PC-3 (cell line): ENCODE data around the gene ZBTB22. TPM values are rescaled to one million over a fixed set of nuclear protein-coding genes. Genes with fewer than 3 reads are reported as not detected.

Experiments
- ATAC-seq: fragments of 200-7000 bp; cut with Tn5 transposase; 2 replicates; pipeline ENCODE4 v1.9.1; 2020; ENCODE audit warnings: mild to moderate bottlenecking, moderate library complexity
- BruUV-seq: library from RNA; stranded (reverse); fragments of 400-500 nt; replicated peaks from 2 replicates; lab custom pipeline; 2021; lab: Mats Ljungman, UMichigan
- CTCF ChIA-PET: fragments of 300-600 bp; sonication (Branson Sonifier 250); formaldehyde crosslinking; loops from one replicate; lab custom pipeline; 2022; ENCODE audit warnings: antibody characterized with exemption; lab: Charles Lee
- POLR2A ChIA-PET: fragments of 300-600 bp; sonication (Branson Sonifier 250); formaldehyde crosslinking; loops from one replicate; lab custom pipeline; 2022; ENCODE audit warnings: antibody characterized with exemption; ENCODE audit not compliant: unreplicated experiment; lab: Charles Lee
- DNase-seq: peaks from one replicate; pipeline ENCODE4 v3.0.0-alpha.2; 2015
- H2AFZ ChIP-seq: fragments of 300-600 bp; sonication (generic); 2 replicates; pipeline ENCODE4 v1.6.0; 2016; ENCODE audit warnings: antibody characterized with exemption, low read length
- H3F3A ChIP-seq: fragments of 300-600 bp; sonication (generic); one replicate; pipeline ENCODE4 v1.6.0; 2017; ENCODE audit warnings: antibody characterized with exemption, low read length, control low read depth, mild to moderate bottlenecking; ENCODE audit not compliant: unreplicated experiment
- H3K27ac ChIP-seq: fragments of 300-600 bp; sonication (generic); 2 replicates; pipeline ENCODE4 v1.5.1; 2016; ENCODE audit warnings: mild to moderate bottlenecking, low read length
- H3K27me3 ChIP-seq: fragments of 300-600 bp; sonication (generic); 2 replicates; pipeline ENCODE4 v1.6.1; 2016; ENCODE audit warnings: low read length, mixed read lengths
- H3K36me3 ChIP-seq: fragments of 300-600 bp; sonication (generic); 2 replicates; pipeline ENCODE4 v1.6.1; 2016; ENCODE audit warnings: low read depth, mixed run types, low read length, mixed read lengths
- H3K4me1 ChIP-seq: fragments of 300-600 bp; sonication (generic); 2 replicates; pipeline ENCODE4 v1.5.1; 2016; ENCODE audit warnings: low read length; ENCODE audit not compliant: insufficient read depth
- H3K4me2 ChIP-seq: fragments of 300-600 bp; sonication (generic); 2 replicates; pipeline ENCODE4 v1.6.0; 2016; ENCODE audit warnings: low read length
- H3K4me3 ChIP-seq: fragments of 300-600 bp; sonication (generic); 2 replicates; pipeline ENCODE4 v1.5.1; 2016; ENCODE audit warnings: mild to moderate bottlenecking, low read length, mixed read lengths
- H3K79me2 ChIP-seq: fragments of 300-600 bp; sonication (generic); 2 replicates; pipeline ENCODE4 v1.6.1; 2017; ENCODE audit warnings: low read length, mixed read lengths
- H3K9ac ChIP-seq: fragments of 300-600 bp; sonication (generic); 2 replicates; pipeline ENCODE4 v1.6.0; 2016; ENCODE audit warnings: mild to moderate bottlenecking, low read length
- H3K9me2 ChIP-seq: fragments of 300-600 bp; sonication (generic); replicated peaks from 2 replicates; pipeline ENCODE4 v1.6.1; 2016; ENCODE audit warnings: mixed run types, low read length, mixed read lengths
- H3K9me3 ChIP-seq: fragments of 300-600 bp; sonication (generic); 2 replicates; pipeline ENCODE4 v1.6.1; 2016; ENCODE audit warnings: low read length, mixed read lengths
- H4K20me1 ChIP-seq: fragments of 300-600 bp; sonication (generic); 2 replicates; pipeline ENCODE4 v1.6.1; 2016; ENCODE audit warnings: low read length, mixed read lengths
- CTCF ChIP-seq: fragments of 300-600 bp; sonication (generic); conservative IDR thresholded peaks from 2 replicates; pipeline ENCODE4 v1.5.1; 2017; ENCODE audit warnings: antibody characterized with exemption, low read depth, mild to moderate bottlenecking, low read length
- EZH2 ChIP-seq: fragments of 300-600 bp; sonication (generic); IDR thresholded peaks from one replicate; pipeline ENCODE4 v1.6.1; 2017; ENCODE audit warnings: antibody characterized with exemption, mild to moderate bottlenecking, low read length; ENCODE audit not compliant: unreplicated experiment
- EZH2phosphoT487 ChIP-seq: fragments of 300-600 bp; sonication (generic); IDR thresholded peaks from 2 replicates; pipeline ENCODE4 v1.6.1; 2018; ENCODE audit warnings: mild to moderate bottlenecking, antibody characterized with exemption, low read length, borderline replicate concordance
- intact Hi-C: fragments of 100-400 bp; cut with micrococcal nuclease; formaldehyde crosslinking; loops from 2 replicates; pipeline ENCODE4 v1.9.0; 2023
- total RNA-seq: library from RNA; depleted of rRNA; stranded (reverse); fragments of >200 nt; gene quantifications from 2 replicates; pipeline ENCODE4 v1.2.3, GENCODE V29; 2014

ZBTB22 gene
- total RNA-seq, 1 experiment from 2014 or later: 18.8 TPM

GRCh38 chr6:33280539-33280938 is 37.0 kb downstream of the ZBTB22 start:
- Histone ChIP-seq H3F3A (peaks cover 10% of the 10 kb centered on the region), H3K9me2 (no peaks in the 10 kb centered on the region), H3K27me3 (no peaks in the 10 kb centered on the region), H3K4me1 (peaks cover 18% of the 10 kb centered on the region), H3K79me2 (peaks cover 3% of the 10 kb centered on the region; the same call in 1 of the 2 replicates), H2AFZ (no peak overlapping the region), H3K9me3 (no peaks in the 10 kb centered on the region), H4K20me1 (peaks cover 4% of the 10 kb centered on the region; the same call in 1 of the 2 replicates), H3K4me3 (no peak overlapping the region), H3K27ac (no peak overlapping the region), H3K4me2 (no peak overlapping the region), H3K36me3 (peaks cover 24% of the 10 kb centered on the region), H3K9ac (no peak overlapping the region)
- intact Hi-C loops: no loop called here
- DNase-seq (no peak), ATAC-seq (no peak)
- TF ChIP-seq EZH2phosphoT487 (no peak), CTCF (no peak), EZH2 (no peak)
- BruUV-seq: no TSS peak
- POLR2A ChIA-PET: interaction anchor here (0.6 kb wide), 1 partner anchor 311 kb away, joined by 3 read pairs; no protein-coding TSS in a partner anchor
- CTCF ChIA-PET: no interaction called here

GRCh38 chr6:33279971-33280511 is 37.5 kb downstream of the ZBTB22 start:
- H3K9me2 ChIP-seq: no peaks in the 10 kb centered on the region
- peaks cover 9% of the 10 kb centered on the region for H4K20me1 ChIP-seq
- ChIA-PET POLR2A (no interaction called here), CTCF (no interaction called here)
- DNase-seq (peak; percentile 83), ATAC-seq (peak; percentile 62)
- no peak overlapping the region for H3K27ac ChIP-seq
- intact Hi-C loops: loop anchor here (10.0 kb wide), 1 partner anchor 75 kb away; the partner anchor contains the start of genes HSD17B8, RING1, RXRB and SLC39A7
- H3K9ac ChIP-seq: no peak overlapping the region
- TF ChIP-seq EZH2phosphoT487 (no peak), CTCF (peak; percentile 95)
- no peak overlapping the region for H3K4me2 ChIP-seq
- H3K4me3 ChIP-seq: no peak overlapping the region
- H2AFZ ChIP-seq: no peak overlapping the region
- H3K9me3 ChIP-seq: no peaks in the 10 kb centered on the region
- no peaks in the 10 kb centered on the region for H3K27me3 ChIP-seq
- no TSS peak for BruUV-seq
- H3K79me2 ChIP-seq: peaks cover 8% of the 10 kb centered on the region
- H3K4me1 ChIP-seq: peaks cover 23% of the 10 kb centered on the region
- peaks cover 15% of the 10 kb centered on the region for H3F3A ChIP-seq
- H3K36me3 ChIP-seq: peaks cover 29% of the 10 kb centered on the region

DNA sequence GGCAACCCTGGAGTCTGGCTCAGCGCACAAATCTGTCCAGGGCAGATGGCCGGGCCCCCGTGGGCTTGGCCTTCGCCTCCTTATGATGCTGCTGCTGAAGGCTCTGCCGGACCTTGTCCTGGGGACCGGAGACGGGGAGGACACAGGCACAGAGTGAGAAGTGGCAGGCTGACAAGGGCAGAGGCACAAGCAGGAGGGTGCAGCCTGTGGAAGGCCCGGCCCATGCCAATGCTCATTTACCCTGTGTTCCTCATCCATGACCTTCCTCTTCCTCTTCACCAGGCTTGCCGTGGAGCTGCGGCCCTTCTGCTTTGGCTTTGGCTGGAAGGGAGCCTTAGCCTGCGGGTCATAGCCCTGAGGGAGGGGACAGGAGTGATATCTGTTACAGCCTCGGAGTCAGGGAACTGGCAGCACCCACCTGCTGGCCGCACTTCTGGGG is 38.3 kb downstream of the ZBTB22 start:
- peaks cover 30% of the 10 kb centered on the region for H3K36me3 ChIP-seq
- H3K9ac ChIP-seq: no peak overlapping the region
- H3K27me3 ChIP-seq: no peaks in the 10 kb centered on the region
- no peak overlapping the region for H2AFZ ChIP-seq
- no TSS peak for BruUV-seq
- intact Hi-C loops: loop anchor here (10.0 kb wide), 1 partner anchor 74 kb away; the partner anchor contains the start of genes HSD17B8, RING1, RXRB and SLC39A7
- no peaks in the 10 kb centered on the region for H3K9me2 ChIP-seq
- no peak overlapping the region for H3K27ac ChIP-seq
- H3K4me1 ChIP-seq: peaks cover 31% of the 10 kb centered on the region
- CTCF ChIA-PET: no interaction called here
- ATAC-seq (no peak), DNase-seq (no peak)
- H4K20me1 ChIP-seq: peaks cover 17% of the 10 kb centered on the region
- POLR2A ChIA-PET: no interaction called here
- peaks cover 23% of the 10 kb centered on the region for H3F3A ChIP-seq
- peaks cover 15% of the 10 kb centered on the region for H3K79me2 ChIP-seq
- no peak overlapping the region for H3K4me3 ChIP-seq
- H3K4me2 ChIP-seq: no peak overlapping the region
- H3K9me3 ChIP-seq: no peaks in the 10 kb centered on the region
- no peak for TF ChIP-seq EZH2phosphoT487
- no peak for TF ChIP-seq CTCF
- TF ChIP-seq EZH2: no peak
